HEK293 (cell line): Measurements from ENCODE around the gene FRMD5.

ENCODE experiments used
- CTCF ChIA-PET: fragments of 350-600 bp; formaldehyde crosslinking; extraction: SDS; loops from one replicate; lab custom pipeline; 2021; ENCODE audit warnings: antibody characterized with exemption; lab: Yijun Ruan, JAX
- POLR2A ChIA-PET: fragments of 300-600 bp; formaldehyde crosslinking; extraction: SDS; loops from one replicate; lab custom pipeline; 2020; ENCODE audit warnings: antibody characterized with exemption, inconsistent platforms; lab: Yijun Ruan, JAX
- H3K27ac ChIP-seq: fragments of 200-500 bp; sonication (Bioruptor generic); 2 replicates; pipeline ENCODE4 v1.5.1; 2014; ENCODE audit warnings: low read depth, low read length, control low read depth, inconsistent platforms; ENCODE audit errors: extremely low read depth
- H3K36me3 ChIP-seq, 2 experiments: fragments of 200-500 bp in 1 of 2; sonication (Bioruptor generic) in 1 of 2; 1 replicate in 1 of 2; 2 replicates in 1 of 2; pipeline ENCODE4 v1.5.1; 2014 to 2017; ENCODE audit warnings: inconsistent platforms in 2 of 2, low read length in 2 of 2; ENCODE audit not compliant: control insufficient read depth in 2 of 2, insufficient read depth in 1 of 2
- H3K4me1 ChIP-seq: fragments of 200-500 bp; sonication (Bioruptor generic); 2 replicates; pipeline ENCODE4 v1.5.1; 2014; ENCODE audit warnings: mild to moderate bottlenecking, low read length, inconsistent platforms; ENCODE audit not compliant: control insufficient read depth, insufficient read depth
- H3K4me3 ChIP-seq: 2 replicates; pipeline ENCODE4 v1.5.1; 2011; ENCODE audit warnings: low read depth, mild to moderate bottlenecking, control low read depth, low read length, moderate library complexity
- H3K9me3 ChIP-seq: fragments of 200-500 bp; sonication (Bioruptor generic); 2 replicates; pipeline ENCODE4 v1.5.1; 2014; ENCODE audit warnings: low read depth, low read length, inconsistent platforms; ENCODE audit not compliant: control insufficient read depth, insufficient read depth
- AEBP2 ChIP-seq: fragments of 450-650 bp; formaldehyde crosslinking; IDR thresholded peaks from 2 replicates; pipeline ENCODE4 v1.5.1; 2016; ENCODE audit warnings: missing biosample characterization, missing genetic modification characterization, borderline replicate concordance
- ELK4 ChIP-seq: IDR thresholded peaks from 2 replicates; pipeline ENCODE4 v1.6.1; 2011; ENCODE audit warnings: mild to moderate bottlenecking, low read depth, low read length, borderline replicate concordance
- GLIS2 ChIP-seq: fragments of 450-650 bp; formaldehyde crosslinking; IDR thresholded peaks from 2 replicates; pipeline ENCODE4 v1.5.1; 2016; ENCODE audit warnings: missing biosample characterization, missing genetic modification characterization
- OSR2 ChIP-seq: fragments of 450-650 bp; formaldehyde crosslinking; IDR thresholded peaks from 2 replicates; pipeline ENCODE4 v1.5.1; 2016; ENCODE audit warnings: missing biosample characterization, missing genetic modification characterization
- PRDM10 ChIP-seq: fragments of 450-650 bp; formaldehyde crosslinking; IDR thresholded peaks from 2 replicates; pipeline ENCODE4 v1.5.1; 2016; ENCODE audit warnings: missing biosample characterization, missing genetic modification characterization
- SALL2 ChIP-seq: fragments of 450-650 bp; formaldehyde crosslinking; IDR thresholded peaks from 2 replicates; pipeline ENCODE4 v1.5.0; 2017; ENCODE audit warnings: missing biosample characterization, mild to moderate bottlenecking, missing genetic modification characterization, borderline replicate concordance
- SCRT2 ChIP-seq: fragments of 450-650 bp; formaldehyde crosslinking; IDR thresholded peaks from 2 replicates; pipeline ENCODE4 v1.5.1; 2016; ENCODE audit warnings: missing biosample characterization, missing genetic modification characterization
- ZBTB17 ChIP-seq: fragments of 450-650 bp; formaldehyde crosslinking; IDR thresholded peaks from 2 replicates; pipeline ENCODE4 v1.5.1; 2016; ENCODE audit warnings: missing biosample characterization, missing genetic modification characterization
- ZEB2 ChIP-seq: fragments of 450-650 bp; formaldehyde crosslinking; IDR thresholded peaks from 2 replicates; pipeline ENCODE4 v1.5.1; 2016; ENCODE audit warnings: missing biosample characterization, missing genetic modification characterization
- ZFP41 ChIP-seq: fragments of 450-650 bp; formaldehyde crosslinking; IDR thresholded peaks from 2 replicates; pipeline ENCODE4 v1.5.1; 2016; ENCODE audit warnings: missing biosample characterization, missing genetic modification characterization, borderline replicate concordance
- ZNF335 ChIP-seq: fragments of 450-650 bp; formaldehyde crosslinking; conservative IDR thresholded peaks from 2 replicates; pipeline ENCODE4 v1.5.1; 2016; ENCODE audit warnings: missing biosample characterization, missing genetic modification characterization
- ZNF354C ChIP-seq: fragments of 450-650 bp; formaldehyde crosslinking; IDR thresholded peaks from 2 replicates; pipeline ENCODE4 v1.5.1; 2016; ENCODE audit warnings: missing biosample characterization, missing genetic modification characterization, low read depth, borderline replicate concordance
- ZNF362 ChIP-seq: fragments of 450-650 bp; formaldehyde crosslinking; IDR thresholded peaks from 2 replicates; pipeline ENCODE4 v1.5.1; 2016; ENCODE audit warnings: missing biosample characterization, missing genetic modification characterization
- ZNF394 ChIP-seq: fragments of 450-650 bp; formaldehyde crosslinking; IDR thresholded peaks from 2 replicates; pipeline ENCODE4 v1.5.1; 2016; ENCODE audit warnings: missing biosample characterization, missing genetic modification characterization, mild to moderate bottlenecking, moderate library complexity, borderline replicate concordance
- ZNF423 ChIP-seq: fragments of 450-650 bp; formaldehyde crosslinking; IDR thresholded peaks from 2 replicates; pipeline ENCODE4 v1.5.1; 2016; ENCODE audit warnings: missing biosample characterization, missing genetic modification characterization
- ZNF426 ChIP-seq: fragments of 450-650 bp; formaldehyde crosslinking; IDR thresholded peaks from 2 replicates; pipeline ENCODE4 v1.5.1; 2017; ENCODE audit warnings: missing biosample characterization, missing genetic modification characterization, mild to moderate bottlenecking, inconsistent platforms, moderate library complexity
- ZNF473 ChIP-seq: fragments of 450-650 bp; formaldehyde crosslinking; IDR thresholded peaks from 2 replicates; pipeline ENCODE4 v1.5.1; 2017; ENCODE audit warnings: missing biosample characterization, missing genetic modification characterization
- ZNF501 ChIP-seq: fragments of 450-650 bp; formaldehyde crosslinking; IDR thresholded peaks from 2 replicates; pipeline ENCODE4 v1.5.1; 2016; ENCODE audit warnings: missing biosample characterization, missing genetic modification characterization
- ZNF514 ChIP-seq: fragments of 450-650 bp; formaldehyde crosslinking; IDR thresholded peaks from 2 replicates; pipeline ENCODE4 v1.5.1; 2016; ENCODE audit warnings: missing biosample characterization, missing genetic modification characterization
- ZNF561 ChIP-seq: fragments of 450-650 bp; IDR thresholded peaks from 2 replicates; pipeline ENCODE4 v1.5.1; 2018; ENCODE audit warnings: missing biosample characterization, missing genetic modification characterization, borderline replicate concordance
- ZNF610 ChIP-seq: fragments of 450-650 bp; formaldehyde crosslinking; IDR thresholded peaks from 2 replicates; pipeline ENCODE4 v1.5.1; 2016; ENCODE audit warnings: missing biosample characterization, missing genetic modification characterization, borderline replicate concordance
- ZXDB ChIP-seq: fragments of 450-650 bp; formaldehyde crosslinking; IDR thresholded peaks from 2 replicates; pipeline ENCODE4 v1.5.1; 2016; ENCODE audit warnings: missing biosample characterization, missing genetic modification characterization
- TF ChIP-seq, protein P1 (sequence below): fragments of 450-650 bp; formaldehyde crosslinking; IDR thresholded peaks from 2 replicates; pipeline ENCODE4 v1.5.1; 2017; ENCODE audit warnings: missing biosample characterization, missing genetic modification characterization

Gene FRMD5

DNA sequence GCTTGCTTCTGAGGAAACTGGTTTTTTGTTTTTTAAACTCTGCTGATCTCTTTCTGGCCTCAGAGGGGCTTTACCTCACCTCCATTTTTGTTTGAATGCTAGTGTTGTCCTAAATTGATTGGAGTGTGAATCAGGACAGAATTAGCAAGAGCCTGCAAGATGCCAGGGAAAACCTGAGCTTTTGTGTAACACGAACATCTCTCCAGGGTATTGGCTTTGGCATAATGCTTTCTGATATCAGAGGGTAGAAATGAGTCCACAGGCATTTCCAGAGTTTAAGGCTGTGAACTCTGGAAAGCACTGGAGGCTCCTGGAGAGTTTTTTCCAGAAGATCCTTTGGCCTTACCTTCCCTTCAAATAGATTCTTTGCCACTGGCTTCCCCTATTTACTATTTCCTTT is 281.1 kb downstream of the FRMD5 start:
- TF ChIP-seq ZNF610 (no peak), ZNF354C (tag by site-specific recombination) (no peak), AEBP2 (tag by site-specific recombination) (no peak), SALL2 (no peak)
- POLR2A ChIA-PET: no interaction called here
- Histone ChIP-seq H3K4me1 (no peaks in the 10 kb centered on the region), H3K9me3 (no peaks in the 10 kb centered on the region), H3K4me3 (no peak overlapping the region), H3K36me3 (peaks cover 0 to 3% of the 10 kb centered on the region in 2 experiments; a peak in 1 of 3 replicates), H3K27ac (no peak overlapping the region)
- CTCF ChIA-PET: interaction anchor here (0.9 to 2.1 kb wide), 3 partner anchors 10 to 152 kb away, joined by 5 to 6 read pairs (median 5); no protein-coding TSS in a partner anchor

GRCh38 chr15:43913026-43913780 is 281.9 kb downstream of the FRMD5 start:
- CTCF ChIA-PET: interaction anchor here (0.6 to 2.1 kb wide), 3 partner anchors 8 to 153 kb away, joined by 5 read pairs; no protein-coding TSS in a partner anchor
- no peak overlapping the region for H3K4me3 ChIP-seq
- no peak overlapping the region for H3K27ac ChIP-seq
- POLR2A ChIA-PET: interaction anchor here (0.5 kb wide), 1 partner anchor 205 kb away, joined by 5 read pairs; no protein-coding TSS in a partner anchor
- H3K9me3 ChIP-seq: no peaks in the 10 kb centered on the region
- no peaks in the 10 kb centered on the region for H3K4me1 ChIP-seq
- peaks cover 0 to 3% of the 10 kb centered on the region in 2 experiments; a peak in 1 of 3 replicates for H3K36me3 ChIP-seq
- TF ChIP-seq OSR2 (peak; percentile 70), ZNF473 (tag by site-specific recombination) (no peak), GLIS2 (tag by site-specific recombination) (no peak), ZFP41 (tag by site-specific recombination) (no peak), ZNF335 (tag by site-specific recombination) (peak; percentile 74), ZNF362 (tag by site-specific recombination) (no peak), ZBTB17 (tag by site-specific recombination) (no peak), ZNF423 (tag by site-specific recombination) (no peak), ZEB2 (peak; percentile 74; the same call in 1 of the 2 replicates), PRDM10 (peak; percentile 54), ZXDB (tag by site-specific recombination) (0 out of 2 replicates have a peak, but pooled peaks have one; percentile 46), ZNF394 (peak; percentile 23; the same call in 1 of the 2 replicates), ZNF501 (tag by site-specific recombination) (no peak), SCRT2 (tag by site-specific recombination) (no peak), ZNF426 (tag by site-specific recombination) (no peak), ZNF514 (tag by site-specific recombination) (no peak), ELK4 (no peak), ZNF561 (no peak)
- TF ChIP-seq, protein P1, sequence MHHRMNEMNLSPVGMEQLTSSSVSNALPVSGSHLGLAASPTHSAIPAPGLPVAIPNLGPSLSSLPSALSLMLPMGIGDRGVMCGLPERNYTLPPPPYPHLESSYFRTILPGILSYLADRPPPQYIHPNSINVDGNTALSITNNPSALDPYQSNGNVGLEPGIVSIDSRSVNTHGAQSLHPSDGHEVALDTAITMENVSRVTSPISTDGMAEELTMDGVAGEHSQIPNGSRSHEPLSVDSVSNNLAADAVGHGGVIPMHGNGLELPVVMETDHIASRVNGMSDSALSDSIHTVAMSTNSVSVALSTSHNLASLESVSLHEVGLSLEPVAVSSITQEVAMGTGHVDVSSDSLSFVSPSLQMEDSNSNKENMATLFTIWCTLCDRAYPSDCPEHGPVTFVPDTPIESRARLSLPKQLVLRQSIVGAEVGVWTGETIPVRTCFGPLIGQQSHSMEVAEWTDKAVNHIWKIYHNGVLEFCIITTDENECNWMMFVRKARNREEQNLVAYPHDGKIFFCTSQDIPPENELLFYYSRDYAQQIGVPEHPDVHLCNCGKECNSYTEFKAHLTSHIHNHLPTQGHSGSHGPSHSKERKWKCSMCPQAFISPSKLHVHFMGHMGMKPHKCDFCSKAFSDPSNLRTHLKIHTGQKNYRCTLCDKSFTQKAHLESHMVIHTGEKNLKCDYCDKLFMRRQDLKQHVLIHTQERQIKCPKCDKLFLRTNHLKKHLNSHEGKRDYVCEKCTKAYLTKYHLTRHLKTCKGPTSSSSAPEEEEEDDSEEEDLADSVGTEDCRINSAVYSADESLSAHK: no peak
